ENCODE measurements around the gene IQCC.

DNA sequence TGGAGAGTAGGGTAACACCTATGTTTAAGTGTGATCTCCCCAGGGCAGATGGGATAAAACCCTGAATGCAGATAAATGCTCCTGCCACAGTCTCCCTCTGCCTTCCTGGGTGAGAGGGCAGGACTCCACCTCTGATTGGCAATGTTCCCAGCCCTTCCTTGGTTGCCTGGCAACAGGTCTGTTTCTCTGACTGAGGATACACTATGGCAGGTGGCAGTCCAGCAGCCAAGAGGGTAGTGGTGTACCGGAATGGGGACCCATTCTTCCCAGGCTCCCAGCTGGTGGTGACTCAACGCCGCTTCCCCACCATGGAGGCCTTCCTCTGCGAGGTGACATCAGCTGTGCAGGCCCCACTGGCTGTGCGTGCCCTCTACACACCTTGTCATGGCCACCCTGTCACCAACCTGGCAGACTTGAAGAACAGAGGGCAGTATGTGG lies 3.4 kb downstream of the IQCC start, which contains the start of gene DCDC2B:
- no peak for TF ChIP-seq POLR2A (IDR thresholded peaks at IDR 0.05)
- TF ChIP-seq, protein P1, sequence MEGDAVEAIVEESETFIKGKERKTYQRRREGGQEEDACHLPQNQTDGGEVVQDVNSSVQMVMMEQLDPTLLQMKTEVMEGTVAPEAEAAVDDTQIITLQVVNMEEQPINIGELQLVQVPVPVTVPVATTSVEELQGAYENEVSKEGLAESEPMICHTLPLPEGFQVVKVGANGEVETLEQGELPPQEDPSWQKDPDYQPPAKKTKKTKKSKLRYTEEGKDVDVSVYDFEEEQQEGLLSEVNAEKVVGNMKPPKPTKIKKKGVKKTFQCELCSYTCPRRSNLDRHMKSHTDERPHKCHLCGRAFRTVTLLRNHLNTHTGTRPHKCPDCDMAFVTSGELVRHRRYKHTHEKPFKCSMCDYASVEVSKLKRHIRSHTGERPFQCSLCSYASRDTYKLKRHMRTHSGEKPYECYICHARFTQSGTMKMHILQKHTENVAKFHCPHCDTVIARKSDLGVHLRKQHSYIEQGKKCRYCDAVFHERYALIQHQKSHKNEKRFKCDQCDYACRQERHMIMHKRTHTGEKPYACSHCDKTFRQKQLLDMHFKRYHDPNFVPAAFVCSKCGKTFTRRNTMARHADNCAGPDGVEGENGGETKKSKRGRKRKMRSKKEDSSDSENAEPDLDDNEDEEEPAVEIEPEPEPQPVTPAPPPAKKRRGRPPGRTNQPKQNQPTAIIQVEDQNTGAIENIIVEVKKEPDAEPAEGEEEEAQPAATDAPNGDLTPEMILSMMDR (IDR thresholded peaks at IDR 0.05) = no peak

Data from Peyer's patch (tissue), 4 donors.